ENCODE results near the gene XDH. TPM values are rescaled to one million over a fixed set of nuclear protein-coding genes. Genes with fewer than 3 reads are reported as not detected.

XDH gene
- total RNA-seq, 2 donors from 2014 or later, result not detected

- Histone ChIP-seq H3K4me3 (no peak overlapping the region), H3K9me3 (no peaks in the 10 kb centered on the region), H3K27me3 (no peaks in the 10 kb centered on the region), H3K27ac (no peak overlapping the region), H3K36me3 (no peaks in the 10 kb centered on the region), H3K4me1 (peaks cover 0 to 2% of the 10 kb centered on the region in 2 donors)
- TF ChIP-seq, protein P1, sequence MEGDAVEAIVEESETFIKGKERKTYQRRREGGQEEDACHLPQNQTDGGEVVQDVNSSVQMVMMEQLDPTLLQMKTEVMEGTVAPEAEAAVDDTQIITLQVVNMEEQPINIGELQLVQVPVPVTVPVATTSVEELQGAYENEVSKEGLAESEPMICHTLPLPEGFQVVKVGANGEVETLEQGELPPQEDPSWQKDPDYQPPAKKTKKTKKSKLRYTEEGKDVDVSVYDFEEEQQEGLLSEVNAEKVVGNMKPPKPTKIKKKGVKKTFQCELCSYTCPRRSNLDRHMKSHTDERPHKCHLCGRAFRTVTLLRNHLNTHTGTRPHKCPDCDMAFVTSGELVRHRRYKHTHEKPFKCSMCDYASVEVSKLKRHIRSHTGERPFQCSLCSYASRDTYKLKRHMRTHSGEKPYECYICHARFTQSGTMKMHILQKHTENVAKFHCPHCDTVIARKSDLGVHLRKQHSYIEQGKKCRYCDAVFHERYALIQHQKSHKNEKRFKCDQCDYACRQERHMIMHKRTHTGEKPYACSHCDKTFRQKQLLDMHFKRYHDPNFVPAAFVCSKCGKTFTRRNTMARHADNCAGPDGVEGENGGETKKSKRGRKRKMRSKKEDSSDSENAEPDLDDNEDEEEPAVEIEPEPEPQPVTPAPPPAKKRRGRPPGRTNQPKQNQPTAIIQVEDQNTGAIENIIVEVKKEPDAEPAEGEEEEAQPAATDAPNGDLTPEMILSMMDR (IDR thresholded peaks at IDR 0.05), result no peak
- DNase-seq (ENCODE audit: low spot score), result peak; percentile 28
Observed at GRCh38 chr2:31329081-31329625, 85.4 kb downstream of the XDH start.

- H3K4me1 ChIP-seq, result peaks cover 0 to 5% of the 10 kb centered on the region in 2 donors
- no peak overlapping the region for H3K27ac ChIP-seq
- no peak for DNase-seq (ENCODE audit: low spot score)
- no peaks in the 10 kb centered on the region for H3K36me3 ChIP-seq
- no peak overlapping the region for H3K4me3 ChIP-seq
- no peaks in the 10 kb centered on the region for H3K9me3 ChIP-seq
- TF ChIP-seq, protein P1 (IDR thresholded peaks at IDR 0.05), result no peak
- H3K27me3 ChIP-seq, result no peaks in the 10 kb centered on the region
Observed at GRCh38 chr2:31328026-31328425, 86.5 kb downstream of the XDH start.

GRCh38 chr2:31327505-31327904 lies 87.0 kb downstream of the XDH start:
- Histone ChIP-seq H3K4me3 (no peak overlapping the region), H3K27me3 (no peaks in the 10 kb centered on the region), H3K9me3 (no peaks in the 10 kb centered on the region), H3K36me3 (no peaks in the 10 kb centered on the region), H3K4me1 (peaks cover 0 to 5% of the 10 kb centered on the region in 2 donors), H3K27ac (no peak overlapping the region)
- TF ChIP-seq, protein P1 (IDR thresholded peaks at IDR 0.05), result no peak
- no peak for DNase-seq (ENCODE audit: low spot score)

- H3K9me3 ChIP-seq, result no peaks in the 10 kb centered on the region
- no peaks in the 10 kb centered on the region for H3K27me3 ChIP-seq
- no peaks in the 10 kb centered on the region for H3K36me3 ChIP-seq
- peaks cover 0 to 11% of the 10 kb centered on the region in 2 donors for H3K4me1 ChIP-seq
- TF ChIP-seq, protein P1 (IDR thresholded peaks at IDR 0.05), result no peak
- DNase-seq (ENCODE audit: low spot score), result no peak
- H3K27ac ChIP-seq, result no peak overlapping the region
- H3K4me3 ChIP-seq, result peak overlapping the region in 1 of 2 donors; percentile 14
Observed at GRCh38 chr2:31324016-31324633, 90.4 kb downstream of the XDH start.

DNA sequence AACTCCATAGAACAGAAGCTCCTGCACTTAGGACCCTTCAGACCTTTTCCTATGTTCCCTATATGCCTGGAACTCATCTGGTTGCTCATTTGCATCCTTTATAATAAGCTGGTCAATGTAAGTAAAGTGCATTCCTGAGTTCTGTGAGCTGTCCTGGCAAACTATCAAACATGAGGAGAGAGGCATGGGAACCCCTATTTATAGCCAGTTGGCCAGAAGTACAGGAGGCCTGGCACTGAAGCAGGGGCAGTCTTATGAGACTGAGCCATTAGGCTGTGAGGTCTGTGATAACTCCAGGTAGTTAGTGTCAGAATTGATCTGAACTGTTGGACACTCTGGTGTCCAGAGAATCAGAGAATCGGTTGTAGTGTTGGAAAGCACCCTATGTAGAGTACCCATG lies 92.2 kb downstream of the XDH start:
- peak overlapping the region in 1 of 2 donors; percentile 68 for H3K27ac ChIP-seq
- peaks cover 0 to 11% of the 10 kb centered on the region in 2 donors for H3K4me1 ChIP-seq
- no peaks in the 10 kb centered on the region for H3K36me3 ChIP-seq
- TF ChIP-seq, protein P1 (IDR thresholded peaks at IDR 0.05), result no peak
- H3K27me3 ChIP-seq, result no peaks in the 10 kb centered on the region
- H3K4me3 ChIP-seq, result no peak overlapping the region
- no peaks in the 10 kb centered on the region for H3K9me3 ChIP-seq
- peak; percentile 51 for DNase-seq (ENCODE audit: low spot score)
